AG04449 (cell line): ENCODE measurements around the gene PDK1.

Experiments used
- CTCF ChIA-PET: fragments of 350-600 bp; formaldehyde crosslinking; extraction: SDS; loops from one replicate; lab custom pipeline; 2021; ENCODE audit warnings: antibody characterized with exemption; lab: Yijun Ruan, JAX
- POLR2A ChIA-PET: fragments of 400-600, 350-600 bp; formaldehyde crosslinking; extraction: SDS; loops from one replicate; lab custom pipeline; 2020; ENCODE audit warnings: antibody characterized with exemption, inconsistent platforms; lab: Yijun Ruan, JAX
- DNase-seq: peaks from one replicate; pipeline ENCODE4 v3.0.0-alpha.2; 2010; ENCODE audit warnings: low read depth, low spot score
- H3K4me3 ChIP-seq: 2 replicates; pipeline ENCODE4 v1.5.1; 2011; ENCODE audit warnings: low read depth, mild to moderate bottlenecking, control low read depth, low read length
- CTCF ChIP-seq: IDR thresholded peaks from one replicate; pipeline ENCODE4 v1.5.1; 2011; ENCODE audit warnings: mild to moderate bottlenecking, moderate library complexity, low read length, control low read depth, inconsistent platforms; ENCODE audit not compliant: insufficient read depth; ENCODE audit errors: missing control alignments

Gene PDK1

GRCh38 chr2:172623249-172623965 is 67.5 kb downstream of the PDK1 start:
- CTCF ChIA-PET = interaction anchor here (0.6 to 1.4 kb wide), 3 partner anchors 14 to 31 kb away, joined by 3 to 4 read pairs (median 3); no protein-coding TSS in a partner anchor

GRCh38 chr2:172624996-172625395 is 69.1 kb downstream of the PDK1 start:
- no peak overlapping the region for H3K4me3 ChIP-seq
- CTCF ChIA-PET = no interaction called here
- no peak for TF ChIP-seq CTCF
- DNase-seq = no peak
- POLR2A ChIA-PET = no interaction called here

More at GRCh38 chr2:172623249-172623965, 67.5 kb downstream of the PDK1 start:
- POLR2A ChIA-PET = interaction anchor here (0.8 kb wide), 1 partner anchor 32 kb away, joined by 6 read pairs; no protein-coding TSS in a partner anchor
- DNase-seq = peak; percentile 45
- H3K4me3 ChIP-seq = no peak overlapping the region
- TF ChIP-seq CTCF = no peak

GRCh38 chr2:172627181-172627580 is 71.3 kb downstream of the PDK1 start:
- no peak for TF ChIP-seq CTCF
- POLR2A ChIA-PET = no interaction called here
- CTCF ChIA-PET = interaction anchor here (1.0 to 1.5 kb wide), 2 partner anchors 47 to 305 kb away, joined by 3 read pairs; no protein-coding TSS in a partner anchor
- no peak overlapping the region for H3K4me3 ChIP-seq
- no peak for DNase-seq

- no peak for DNase-seq
- no peak for TF ChIP-seq CTCF
- ChIA-PET CTCF (no interaction called here), POLR2A (no interaction called here)
- H3K4me3 ChIP-seq = no peak overlapping the region
Observed at GRCh38 chr2:172628085-172628484, 72.2 kb downstream of the PDK1 start.

GRCh38 chr2:172629586-172629985 is 73.7 kb downstream of the PDK1 start:
- POLR2A ChIA-PET = no interaction called here
- no peak overlapping the region for H3K4me3 ChIP-seq
- CTCF ChIA-PET = interaction anchor here (1.2 kb wide), 1 partner anchor 74 kb away, joined by 3 read pairs; no protein-coding TSS in a partner anchor
- TF ChIP-seq CTCF = no peak
- no peak for DNase-seq

- ChIA-PET CTCF (interaction anchor here (0.6 to 1.2 kb wide), 4 partner anchors 26 to 81 kb away, joined by 3 read pairs; no protein-coding TSS in a partner anchor), POLR2A (no interaction called here)
- no peak for TF ChIP-seq CTCF
- H3K4me3 ChIP-seq = no peak overlapping the region
- no peak for DNase-seq
Observed at GRCh38 chr2:172630181-172630580, 74.3 kb downstream of the PDK1 start.
